GM12874 (cell line): ENCODE measurements around the gene CNTNAP4.

ENCODE experiments used
- TF ChIP-seq, protein P1 (sequence below): IDR thresholded peaks from 2 replicates; pipeline ENCODE4 v1.5.1; 2011; ENCODE audit warnings: low read depth, mild to moderate bottlenecking, control low read depth, low read length, moderate library complexity; ENCODE audit not compliant: insufficient read depth

CNTNAP4 gene

GRCh38 chr16:76343769-76344168 is 66.6 kb downstream of the CNTNAP4 start:
- TF ChIP-seq, protein P1, sequence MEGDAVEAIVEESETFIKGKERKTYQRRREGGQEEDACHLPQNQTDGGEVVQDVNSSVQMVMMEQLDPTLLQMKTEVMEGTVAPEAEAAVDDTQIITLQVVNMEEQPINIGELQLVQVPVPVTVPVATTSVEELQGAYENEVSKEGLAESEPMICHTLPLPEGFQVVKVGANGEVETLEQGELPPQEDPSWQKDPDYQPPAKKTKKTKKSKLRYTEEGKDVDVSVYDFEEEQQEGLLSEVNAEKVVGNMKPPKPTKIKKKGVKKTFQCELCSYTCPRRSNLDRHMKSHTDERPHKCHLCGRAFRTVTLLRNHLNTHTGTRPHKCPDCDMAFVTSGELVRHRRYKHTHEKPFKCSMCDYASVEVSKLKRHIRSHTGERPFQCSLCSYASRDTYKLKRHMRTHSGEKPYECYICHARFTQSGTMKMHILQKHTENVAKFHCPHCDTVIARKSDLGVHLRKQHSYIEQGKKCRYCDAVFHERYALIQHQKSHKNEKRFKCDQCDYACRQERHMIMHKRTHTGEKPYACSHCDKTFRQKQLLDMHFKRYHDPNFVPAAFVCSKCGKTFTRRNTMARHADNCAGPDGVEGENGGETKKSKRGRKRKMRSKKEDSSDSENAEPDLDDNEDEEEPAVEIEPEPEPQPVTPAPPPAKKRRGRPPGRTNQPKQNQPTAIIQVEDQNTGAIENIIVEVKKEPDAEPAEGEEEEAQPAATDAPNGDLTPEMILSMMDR, result no peak

- TF ChIP-seq, protein P1, result no peak
Measured at GRCh38 chr16:76345163-76345661, 68.0 kb downstream of the CNTNAP4 start.

DNA sequence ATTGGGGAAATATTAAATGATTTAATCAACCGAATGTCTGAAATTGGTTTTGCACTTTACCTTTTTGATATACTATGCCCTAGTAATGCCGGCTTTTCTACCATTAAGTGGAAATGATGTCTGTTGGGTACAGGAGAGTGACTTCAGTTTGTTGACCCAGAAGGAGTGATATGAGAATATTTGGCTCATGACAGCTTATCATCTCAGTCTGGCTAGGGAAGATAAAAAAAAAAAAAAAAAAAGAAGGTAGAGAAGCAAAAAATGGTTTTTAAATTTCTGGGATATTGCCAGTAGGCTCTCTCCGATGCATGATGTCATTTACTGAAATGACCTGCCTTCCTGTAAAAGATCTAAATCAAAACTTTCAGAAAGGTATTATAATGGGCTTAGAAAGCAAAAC is 69.0 kb downstream of the CNTNAP4 start:
- TF ChIP-seq, protein P1, result no peak

DNA sequence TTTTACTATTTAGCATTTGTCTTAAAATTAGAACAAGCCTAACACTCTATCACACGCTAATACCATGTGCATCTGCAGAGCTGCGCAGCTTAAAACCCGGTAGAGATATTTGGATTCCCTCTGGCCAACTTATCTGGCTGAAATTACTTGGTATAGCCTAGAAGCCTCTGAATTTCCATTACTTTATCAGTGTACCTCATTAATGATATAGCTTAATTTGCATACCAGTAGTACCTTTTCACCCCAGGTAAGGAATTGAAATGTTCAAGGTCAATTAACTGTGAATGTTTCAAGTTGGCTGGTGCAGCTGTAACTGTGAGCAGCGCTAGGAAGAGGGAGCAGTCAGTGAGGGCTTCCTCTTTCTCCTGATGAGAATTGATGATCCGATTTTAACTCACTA is 74.2 kb downstream of the CNTNAP4 start:
- TF ChIP-seq, protein P1, result no peak

GRCh38 chr16:76360404-76360803 is 83.2 kb downstream of the CNTNAP4 start:
- TF ChIP-seq, protein P1, result no peak

- TF ChIP-seq, protein P1, result no peak
Measured at GRCh38 chr16:76370344-76370743, 93.1 kb downstream of the CNTNAP4 start.

- TF ChIP-seq, protein P1, result no peak
Measured at GRCh38 chr16:76371441-76371840, 94.2 kb downstream of the CNTNAP4 start.
